SK-N-SH treated with all-trans-retinoic acid at 6 μM for 48 hours (cell line): Measurements from ENCODE around the gene SAMD8.

ENCODE experiments used
- ATAC-seq: fragments of 200-7000 bp; cut with Tn5 transposase; 3 replicates; pipeline ENCODE4 v1.9.1; 2020; ENCODE audit warnings: mild to moderate bottlenecking, moderate library complexity
- ARNTL ChIP-seq: fragments of 450-650 bp; formaldehyde crosslinking; IDR thresholded peaks from 2 replicates; pipeline ENCODE4 v1.5.0; 2020; ENCODE audit warnings: low read depth, mild to moderate bottlenecking, moderate library complexity, borderline replicate concordance
- BACH2 ChIP-seq: fragments of 250-450 bp; sonication (Bioruptor Pico); IDR thresholded peaks from 2 replicates; pipeline ENCODE4 v1.9.0; 2021; ENCODE audit warnings: mild to moderate bottlenecking, borderline replicate concordance
- CSDC2 ChIP-seq: fragments of 250-450 bp; sonication (Bioruptor Pico); IDR thresholded peaks from 2 replicates; pipeline ENCODE4 v1.5.0; 2020; ENCODE audit warnings: mild to moderate bottlenecking, moderate library complexity
- ESRRG ChIP-seq: fragments of 250-450 bp; sonication (Bioruptor Pico); IDR thresholded peaks from 2 replicates; pipeline ENCODE4 v1.6.1; 2021; ENCODE audit warnings: mild to moderate bottlenecking
- GLIS3 ChIP-seq: fragments of 250-450 bp; sonication (Bioruptor Pico); IDR thresholded peaks from 2 replicates; pipeline ENCODE4 v1.5.0; 2020; ENCODE audit warnings: mild to moderate bottlenecking, moderate library complexity
- ISL1 ChIP-seq: fragments of 250-450 bp; sonication (Bioruptor Pico); IDR thresholded peaks from 2 replicates; pipeline ENCODE4 v2.1.2; 2022; ENCODE audit warnings: mild to moderate bottlenecking, moderate library complexity
- OSR1 ChIP-seq: fragments of 250-450 bp; sonication (Bioruptor Pico); IDR thresholded peaks from 2 replicates; pipeline ENCODE4 v1.8.0; 2022; ENCODE audit warnings: moderate library complexity, mild to moderate bottlenecking, inconsistent platforms
- PATZ1 ChIP-seq: fragments of 250-450 bp; sonication (Bioruptor Pico); IDR thresholded peaks from 2 replicates; pipeline ENCODE4 v1.8.0; 2020; ENCODE audit warnings: mild to moderate bottlenecking, moderate library complexity, borderline replicate concordance
- POU6F1 ChIP-seq: fragments of 250-450 bp; sonication (Bioruptor Pico); IDR thresholded peaks from 2 replicates; pipeline ENCODE4 v1.8.0; 2021; ENCODE audit warnings: low read depth, mild to moderate bottlenecking, moderate library complexity, borderline replicate concordance
- PPARA ChIP-seq: fragments of 250-450 bp; sonication (Bioruptor Pico); IDR thresholded peaks from 2 replicates; pipeline ENCODE4 v1.5.0; 2020; ENCODE audit warnings: mild to moderate bottlenecking, borderline replicate concordance
- SNAI2 ChIP-seq: fragments of 250-450 bp; sonication (Bioruptor Pico); IDR thresholded peaks from 2 replicates; pipeline ENCODE4 v1.5.0; 2020; ENCODE audit warnings: mild to moderate bottlenecking, moderate library complexity
- TCF4 ChIP-seq: fragments of 250-450 bp; sonication (Bioruptor Pico); IDR thresholded peaks from 2 replicates; pipeline ENCODE4 v1.8.0; 2021; ENCODE audit warnings: mild to moderate bottlenecking, moderate library complexity, borderline replicate concordance
- TOX ChIP-seq: fragments of 250-450 bp; sonication (Bioruptor Pico); IDR thresholded peaks from 2 replicates; pipeline ENCODE4 v1.8.0; 2021; ENCODE audit warnings: mild to moderate bottlenecking, moderate library complexity, borderline replicate concordance
- TSHZ2 ChIP-seq: fragments of 250-450 bp; sonication (Bioruptor Pico); IDR thresholded peaks from 2 replicates; pipeline ENCODE4 v1.5.0; 2020; ENCODE audit warnings: mild to moderate bottlenecking, moderate library complexity
- ZC3H10 ChIP-seq: fragments of 250-450 bp; sonication (Bioruptor Pico); IDR thresholded peaks from 2 replicates; pipeline ENCODE4 v1.5.1; 2021; ENCODE audit warnings: mild to moderate bottlenecking, moderate library complexity
- ZFP3 ChIP-seq: fragments of 250-450 bp; sonication (Bioruptor Pico); IDR thresholded peaks from 2 replicates; pipeline ENCODE4 v1.5.0; 2020; ENCODE audit warnings: mild to moderate bottlenecking, moderate library complexity
- ZFP30 ChIP-seq: fragments of 450-650 bp; formaldehyde crosslinking; IDR thresholded peaks from 2 replicates; pipeline ENCODE4 v1.5.0; 2022; ENCODE audit warnings: mild to moderate bottlenecking, moderate library complexity
- ZNF565 ChIP-seq: fragments of 450-650 bp; formaldehyde crosslinking; conservative IDR thresholded peaks from 2 replicates; pipeline ENCODE4 v1.5.0; 2020; ENCODE audit warnings: low read depth, mild to moderate bottlenecking, moderate library complexity
- ZNF70 ChIP-seq: fragments of 450-650 bp; formaldehyde crosslinking; IDR thresholded peaks from 2 replicates; pipeline ENCODE4 v1.5.0; 2020; ENCODE audit warnings: mild to moderate bottlenecking, moderate library complexity
- ZNF8 ChIP-seq: fragments of 450-650 bp; formaldehyde crosslinking; IDR thresholded peaks from 2 replicates; pipeline ENCODE4 v1.5.0; 2020; ENCODE audit warnings: mild to moderate bottlenecking, moderate library complexity
- TF ChIP-seq, protein P1 (sequence below): fragments of 250-450 bp; sonication (Bioruptor Pico); IDR thresholded peaks from 2 replicates; pipeline ENCODE4 v1.5.1; 2021; ENCODE audit warnings: mild to moderate bottlenecking, moderate library complexity
- TF ChIP-seq, protein P2 (sequence below): fragments of 250-450 bp; sonication (Bioruptor Pico); IDR thresholded peaks from 2 replicates; pipeline ENCODE4 v1.5.1; 2020; ENCODE audit warnings: low read depth, mild to moderate bottlenecking, moderate library complexity

Gene SAMD8

GRCh38 chr10:75091146-75091545, 20.3 kb upstream of the SAMD8 start:
- TF ChIP-seq BACH2 (no peak), TCF4 (CRISPR knock-in tag) (no peak), TOX (no peak), ESRRG (CRISPR knock-in tag) (no peak)
- TF ChIP-seq, protein P1, sequence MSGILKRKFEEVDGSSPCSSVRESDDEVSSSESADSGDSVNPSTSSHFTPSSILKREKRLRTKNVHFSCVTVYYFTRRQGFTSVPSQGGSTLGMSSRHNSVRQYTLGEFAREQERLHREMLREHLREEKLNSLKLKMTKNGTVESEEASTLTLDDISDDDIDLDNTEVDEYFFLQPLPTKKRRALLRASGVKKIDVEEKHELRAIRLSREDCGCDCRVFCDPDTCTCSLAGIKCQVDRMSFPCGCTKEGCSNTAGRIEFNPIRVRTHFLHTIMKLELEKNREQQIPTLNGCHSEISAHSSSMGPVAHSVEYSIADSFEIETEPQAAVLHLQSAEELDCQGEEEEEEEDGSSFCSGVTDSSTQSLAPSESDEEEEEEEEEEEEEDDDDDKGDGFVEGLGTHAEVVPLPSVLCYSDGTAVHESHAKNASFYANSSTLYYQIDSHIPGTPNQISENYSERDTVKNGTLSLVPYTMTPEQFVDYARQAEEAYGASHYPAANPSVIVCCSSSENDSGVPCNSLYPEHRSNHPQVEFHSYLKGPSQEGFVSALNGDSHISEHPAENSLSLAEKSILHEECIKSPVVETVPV (CRISPR knock-in tag): no peak
- TF ChIP-seq, all 23 proteins: peak for 0
- ATAC-seq: no peak

- no peak for ATAC-seq
- TF ChIP-seq TOX (no peak), CSDC2 (CRISPR knock-in tag) (no peak), ZNF70 (CRISPR knock-in tag) (no peak), SNAI2 (CRISPR knock-in tag) (no peak), ISL1 (no peak), GLIS3 (CRISPR knock-in tag) (no peak)
- TF ChIP-seq, protein P1 (CRISPR knock-in tag): no peak
These were observed 17.0 kb upstream of the SAMD8 start for GRCh38 chr10:75094465-75094864.

DNA sequence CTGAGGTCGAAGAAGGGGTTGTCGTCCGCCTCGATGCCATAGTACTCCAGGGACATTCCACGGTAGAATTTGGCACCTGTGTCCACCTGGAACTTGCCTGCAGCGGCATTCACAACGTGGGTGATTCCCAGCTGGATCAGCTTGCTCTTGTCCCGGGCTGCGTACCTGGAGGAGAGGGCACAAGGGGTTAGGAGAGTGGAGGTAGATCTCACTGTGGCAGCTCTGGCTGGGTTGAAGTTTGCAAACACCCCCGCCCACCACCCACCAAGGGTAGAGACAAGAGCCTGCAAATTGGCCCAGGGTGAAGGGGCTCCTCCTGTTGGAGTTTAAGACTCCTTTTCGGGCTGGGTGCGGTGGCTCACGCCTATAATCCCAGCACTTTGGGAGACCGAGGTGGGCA, 15.8 kb upstream of the SAMD8 start:
- no peak for TF ChIP-seq ZNF565 (CRISPR knock-in tag)
- no peak for TF ChIP-seq PPARA
- TF ChIP-seq POU6F1 (CRISPR knock-in tag): no peak
- TF ChIP-seq TCF4 (CRISPR knock-in tag): no peak
- no peak for TF ChIP-seq ZNF8 (CRISPR knock-in tag)
- no peak for TF ChIP-seq TOX
- TF ChIP-seq ISL1: no peak
- no peak for TF ChIP-seq ZC3H10 (CRISPR knock-in tag)
- no peak for TF ChIP-seq SNAI2 (CRISPR knock-in tag)
- no peak for ATAC-seq

GRCh38 chr10:75096749-75097148, 14.7 kb upstream of the SAMD8 start:
- no peak for ATAC-seq
- TF ChIP-seq ISL1 (no peak), BACH2 (no peak), PPARA (no peak), ZNF8 (CRISPR knock-in tag) (no peak), ZFP30 (CRISPR knock-in tag) (no peak), ZNF565 (CRISPR knock-in tag) (no peak), CSDC2 (CRISPR knock-in tag) (no peak), POU6F1 (CRISPR knock-in tag) (no peak), TOX (no peak), ZNF70 (CRISPR knock-in tag) (no peak), SNAI2 (CRISPR knock-in tag) (no peak), ARNTL (CRISPR knock-in tag) (no peak), GLIS3 (CRISPR knock-in tag) (no peak), TSHZ2 (CRISPR knock-in tag) (no peak), PATZ1 (CRISPR knock-in tag) (no peak), ZFP3 (CRISPR knock-in tag) (no peak), OSR1 (CRISPR knock-in tag) (no peak)
- TF ChIP-seq, protein P2, sequence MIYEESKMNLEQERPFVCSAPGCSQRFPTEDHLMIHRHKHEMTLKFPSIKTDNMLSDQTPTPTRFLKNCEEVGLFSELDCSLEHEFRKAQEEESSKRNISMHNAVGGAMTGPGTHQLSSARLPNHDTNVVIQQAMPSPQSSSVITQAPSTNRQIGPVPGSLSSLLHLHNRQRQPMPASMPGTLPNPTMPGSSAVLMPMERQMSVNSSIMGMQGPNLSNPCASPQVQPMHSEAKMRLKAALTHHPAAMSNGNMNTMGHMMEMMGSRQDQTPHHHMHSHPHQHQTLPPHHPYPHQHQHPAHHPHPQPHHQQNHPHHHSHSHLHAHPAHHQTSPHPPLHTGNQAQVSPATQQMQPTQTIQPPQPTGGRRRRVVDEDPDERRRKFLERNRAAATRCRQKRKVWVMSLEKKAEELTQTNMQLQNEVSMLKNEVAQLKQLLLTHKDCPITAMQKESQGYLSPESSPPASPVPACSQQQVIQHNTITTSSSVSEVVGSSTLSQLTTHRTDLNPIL (CRISPR knock-in tag): no peak
- TF ChIP-seq, protein P1 (CRISPR knock-in tag): no peak
